Gastroesophageal sphincter (tissue), 3 donors: ENCODE results near the gene ENHO.

Experiments used
- CTCF ChIP-seq, 4 experiments: fragments of 200-600 bp in 2 of 4; fragments of 450-650 bp in 2 of 4; sonication (generic) in 1 of 4; IDR thresholded peaks; one replicate each; pipeline ENCODE4 v1.5.1; 2017 to 2019; ENCODE audit warnings: antibody characterized with exemption in 4 of 4, mild to moderate bottlenecking in 2 of 4, moderate library complexity in 2 of 4
- POLR2AphosphoS5 ChIP-seq: sonication (generic); formaldehyde crosslinking; IDR thresholded peaks from one replicate; pipeline ENCODE4 v1.6.1; 2017; ENCODE audit warnings: antibody characterized with exemption

DNA sequence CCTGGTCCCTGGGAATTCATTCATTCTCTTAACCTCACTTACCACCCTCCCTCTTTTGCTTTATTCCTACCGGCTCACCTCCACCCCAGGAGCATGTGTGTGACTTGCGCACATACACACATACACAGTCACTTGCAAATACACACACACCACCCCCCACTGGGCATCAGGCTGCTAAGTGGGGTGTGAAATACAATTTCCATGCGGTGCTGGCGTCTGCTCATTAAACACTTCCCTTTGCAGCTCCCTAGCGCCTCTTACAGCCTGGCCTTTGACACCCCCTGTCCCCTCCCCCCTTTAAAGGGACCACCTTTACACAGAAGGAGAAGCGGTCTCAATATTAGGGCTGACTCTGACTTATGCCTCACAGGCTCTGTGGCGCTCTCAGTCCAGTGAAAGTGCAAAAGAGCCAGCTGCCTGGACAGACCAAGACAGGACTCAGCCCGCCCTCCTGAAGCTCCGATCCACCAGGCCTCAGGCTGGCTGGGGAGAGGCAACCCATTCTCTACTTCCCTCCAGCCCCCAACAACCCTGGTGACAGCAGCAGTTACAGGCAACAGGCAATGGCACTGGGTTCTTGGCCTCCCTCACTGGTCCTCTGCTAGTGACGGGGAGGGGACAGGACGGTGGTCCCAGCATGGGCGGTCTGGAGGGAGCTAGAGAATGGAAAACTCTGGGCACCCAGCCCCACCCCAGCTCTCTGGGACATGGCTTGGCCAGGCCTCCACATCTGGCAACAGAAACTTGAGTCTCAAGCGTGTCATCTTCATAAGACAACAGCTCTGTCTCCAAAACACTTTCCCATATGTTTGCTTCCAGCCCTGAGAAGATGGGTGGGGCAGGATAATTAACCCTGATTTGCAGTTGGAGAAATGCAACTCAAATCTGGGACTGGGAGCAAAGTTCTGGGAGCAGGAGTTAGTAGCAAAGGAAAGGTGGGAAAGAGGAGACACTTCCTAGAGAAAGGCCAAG lies 12.0 kb downstream of the ENHO start:
- TF ChIP-seq CTCF (IDR thresholded peaks at IDR 0.05): no peak
- no peak for TF ChIP-seq POLR2AphosphoS5
